H1 (cell line): ENCODE data around the gene EFEMP1. TPM values are rescaled to one million over a fixed set of nuclear protein-coding genes. Genes with fewer than 3 reads are reported as not detected.
A peak's percentile ranks its signal among the peaks of the same experiment; 100 is the strongest.

Experiments
- CTCF ChIA-PET: fragments of 300-600 bp; sonication (Branson Sonifier 250); formaldehyde crosslinking; loops from one replicate; lab custom pipeline; 2021; ENCODE audit not compliant: partially characterized antibody; lab: Charles Lee
- POLR2A ChIA-PET: fragments of 300-600 bp; sonication (Branson Sonifier 250); formaldehyde crosslinking; loops from one replicate; lab custom pipeline; 2021; ENCODE audit warnings: inconsistent platforms; ENCODE audit not compliant: partially characterized antibody; lab: Charles Lee
- DNase-seq, 2 experiments: peaks; one replicate each; pipeline versions ENCODE4 v3.0.0 to v3.0.0-alpha.2; 2010 to 2022; ENCODE audit warnings: low spot score in 2 of 2, low read depth in 1 of 2, mixed read lengths in 1 of 2
- FAIRE-seq: peaks from 2 replicates; lab custom pipeline; 2011; peaks lifted over from hg19 to GRCh38; lab: Jason Lieb, UNC
- H2AFZ ChIP-seq: 2 replicates; pipeline ENCODE4 v1.8.1; 2012; ENCODE audit warnings: low read length, inconsistent platforms
- H2AK5ac ChIP-seq: 2 replicates; pipeline ENCODE4 v1.6.1; 2013; ENCODE audit warnings: low read depth, low read length
- H2BK120ac ChIP-seq: replicated peaks from 2 replicates; pipeline ENCODE3; 2013; ENCODE audit warnings: low read depth, low read length, inconsistent platforms
- H2BK12ac ChIP-seq: 2 replicates; pipeline ENCODE4 v1.6.1; 2013; ENCODE audit warnings: low read depth, low read length
- H2BK15ac ChIP-seq: 2 replicates; pipeline ENCODE4 v1.6.1; 2013; ENCODE audit warnings: low read length
- H2BK20ac ChIP-seq: 2 replicates; pipeline ENCODE4 v1.6.1; 2013; ENCODE audit warnings: low read length
- H2BK5ac ChIP-seq: 2 replicates; pipeline ENCODE4 v1.6.1; 2013; ENCODE audit warnings: low read depth, low read length
- H3K14ac ChIP-seq: 2 replicates; pipeline ENCODE4 v1.6.1; 2013; ENCODE audit warnings: inconsistent platforms; ENCODE audit not compliant: insufficient read length
- H3K18ac ChIP-seq: 2 replicates; pipeline ENCODE4 v1.6.1; 2013; ENCODE audit warnings: low read length; ENCODE audit errors: extremely low read depth
- H3K23ac ChIP-seq: 2 replicates; pipeline ENCODE4 v1.6.1; 2013; ENCODE audit warnings: inconsistent platforms; ENCODE audit not compliant: insufficient read length
- H3K23me2 ChIP-seq: 2 replicates; pipeline ENCODE4 v1.6.1; 2013; ENCODE audit warnings: low read depth, low read length
- H3K27ac ChIP-seq: 2 replicates; pipeline ENCODE4 v1.6.1; 2011; ENCODE audit warnings: low read depth, low read length, inconsistent platforms
- H3K27me3 ChIP-seq, 4 experiments: replicated peaks in 1 of 4; 1 replicate in 1 of 4; 2 replicates in 3 of 4; pipeline versions ENCODE4 v1.6.1 to v1.8.1; 2011 to 2013; ENCODE audit warnings: low read length in 3 of 4, mild to moderate bottlenecking in 3 of 4, inconsistent platforms in 2 of 4, mixed read lengths in 2 of 4, moderate library complexity in 1 of 4; ENCODE audit not compliant: control insufficient read depth in 3 of 4, insufficient read depth in 3 of 4; ENCODE audit errors: extremely low read depth in 1 of 4
- H3K36me3 ChIP-seq, 4 experiments: 2 replicates each; pipeline versions ENCODE4 v1.6.1 to v1.8.1; 2011 to 2013; ENCODE audit warnings: mild to moderate bottlenecking in 4 of 4, low read length in 3 of 4, moderate library complexity in 2 of 4, control low read depth in 1 of 4, inconsistent platforms in 1 of 4; ENCODE audit not compliant: insufficient read depth in 4 of 4, control insufficient read depth in 2 of 4
- H3K4ac ChIP-seq: replicated peaks from 2 replicates; pipeline ENCODE3; 2013; ENCODE audit warnings: low read length, low read depth, mixed read lengths, inconsistent platforms; ENCODE audit not compliant: insufficient read length
- H3K4me1 ChIP-seq, 4 experiments: replicated peaks in 1 of 4; 1 replicate in 1 of 4; 2 replicates in 3 of 4; pipeline versions ENCODE4 v1.6.1 to v1.8.1; 2011 to 2013; ENCODE audit warnings: low read length in 3 of 4, inconsistent platforms in 2 of 4, mixed read lengths in 1 of 4; ENCODE audit not compliant: insufficient read depth in 4 of 4, control insufficient read depth in 3 of 4
- H3K4me2 ChIP-seq, 2 experiments: 2 replicates each; pipeline versions ENCODE4 v1.6.1 to v1.8.1; 2011 to 2013; ENCODE audit warnings: low read depth in 2 of 2, low read length in 2 of 2, control low read depth in 1 of 2, inconsistent platforms in 1 of 2, mild to moderate bottlenecking in 1 of 2; ENCODE audit not compliant: insufficient read depth in 1 of 2
- H3K4me3 ChIP-seq, 4 experiments: fragments of 200-600, 300-600 bp in 1 of 4; sonication (generic), shearing (Covaris generic), sonication (Bioruptor Twin) in 1 of 4; 2 replicates each; pipeline versions ENCODE4 v1.5.1 to v1.8.1; 2011 to 2016; ENCODE audit warnings: low read length in 4 of 4, low read depth in 3 of 4, control low read depth in 2 of 4, inconsistent platforms in 2 of 4, mild to moderate bottlenecking in 2 of 4, mixed read lengths in 1 of 4, moderate library complexity in 1 of 4; ENCODE audit not compliant: insufficient read depth in 2 of 4; ENCODE audit errors: extremely low read depth in 1 of 4
- H3K56ac ChIP-seq: replicated peaks from 2 replicates; pipeline ENCODE3; 2013; ENCODE audit warnings: low read depth, mild to moderate bottlenecking, mixed read lengths, low read length, inconsistent platforms; ENCODE audit not compliant: insufficient read length
- H3K79me1 ChIP-seq: 2 replicates; pipeline ENCODE4 v1.6.1; 2013; ENCODE audit warnings: low read depth, low read length, control low read depth
- H3K79me2 ChIP-seq, 2 experiments: 2 replicates each; pipeline versions ENCODE4 v1.6.1 to v1.8.1; 2012 to 2013; ENCODE audit warnings: low read length in 2 of 2, mild to moderate bottlenecking in 2 of 2, inconsistent platforms in 1 of 2; ENCODE audit not compliant: insufficient read depth in 2 of 2, control insufficient read depth in 1 of 2
- H3K9ac ChIP-seq, 4 experiments: replicated peaks in 1 of 4; 1 replicate in 1 of 4; 2 replicates in 3 of 4; pipeline versions ENCODE4 v1.6.1 to v1.8.1; 2011 to 2013; ENCODE audit warnings: low read depth in 3 of 4, low read length in 3 of 4, control low read depth in 2 of 4, mild to moderate bottlenecking in 2 of 4, moderate library complexity in 2 of 4, inconsistent platforms in 1 of 4; ENCODE audit errors: extremely low read depth in 1 of 4
- H3K9me3 ChIP-seq, 2 experiments: 2 replicates each; pipeline versions ENCODE4 v1.6.1 to v1.8.1; 2012 to 2013; ENCODE audit warnings: mild to moderate bottlenecking in 2 of 2, moderate library complexity in 2 of 2, control low read depth in 1 of 2, inconsistent platforms in 1 of 2, low read depth in 1 of 2, low read length in 1 of 2, mixed read lengths in 1 of 2; ENCODE audit not compliant: insufficient read depth in 2 of 2
- H4K20me1 ChIP-seq, 2 experiments: replicated peaks in 1 of 2; 2 replicates each; pipeline versions ENCODE3 to v1.8.1; 2011 to 2013; ENCODE audit warnings: inconsistent platforms in 2 of 2, low read length in 2 of 2, mild to moderate bottlenecking in 1 of 2; ENCODE audit not compliant: insufficient read depth in 2 of 2, control insufficient read depth in 1 of 2
- H4K5ac ChIP-seq: 2 replicates; pipeline ENCODE4 v1.6.1; 2013; ENCODE audit warnings: low read length, low read depth, mixed read lengths, inconsistent platforms; ENCODE audit not compliant: insufficient read length
- H4K8ac ChIP-seq: 2 replicates; pipeline ENCODE4 v1.8.0; 2013; ENCODE audit warnings: mild to moderate bottlenecking, moderate library complexity, low read length, inconsistent platforms; ENCODE audit not compliant: insufficient read depth; ENCODE audit errors: extremely low read depth
- H4K91ac ChIP-seq: replicated peaks from 2 replicates; pipeline ENCODE3; 2013; ENCODE audit warnings: low read length, mixed read lengths, inconsistent platforms; ENCODE audit not compliant: insufficient read length
- ASH2L ChIP-seq: fragments of 200-600, 300-600 bp; sonication (generic); IDR thresholded peaks from one replicate; pipeline ENCODE4 v1.7.1; 2017; ENCODE audit warnings: low read length
- ATF2 ChIP-seq: IDR thresholded peaks from 2 replicates; pipeline ENCODE4 v1.6.1; 2012; ENCODE audit warnings: low read length, inconsistent platforms
- CBX8 ChIP-seq: fragments of 300-800, 300-1000 bp; sonication (generic); IDR thresholded peaks from 2 replicates; pipeline ENCODE4 v1.7.1; 2016; ENCODE audit warnings: low read depth, low read length, borderline replicate concordance
- CHD1 ChIP-seq: IDR thresholded peaks from 2 replicates; pipeline ENCODE4 v1.6.1; 2012; ENCODE audit warnings: low read depth, low read length, improper control_type of control experiment
- GABPA ChIP-seq: IDR thresholded peaks from 2 replicates; pipeline ENCODE4 v1.6.1; 2011; ENCODE audit warnings: mild to moderate bottlenecking, low read length, moderate library complexity, borderline replicate concordance; ENCODE audit not compliant: insufficient read depth
- HDAC6 ChIP-seq: IDR thresholded peaks from one replicate; pipeline ENCODE4 v1.7.1; 2012; ENCODE audit warnings: low read depth, mild to moderate bottlenecking, inconsistent platforms, low read length, moderate library complexity
- JUND ChIP-seq: IDR thresholded peaks from 2 replicates; pipeline ENCODE4 v1.6.1; 2011; ENCODE audit warnings: mild to moderate bottlenecking, improper control_type of control experiment, low read length
- KDM5A ChIP-seq: fragments of 200-600 bp; IDR thresholded peaks from 2 replicates; pipeline ENCODE4 v1.7.1; 2012; ENCODE audit warnings: mild to moderate bottlenecking, low read length, inconsistent platforms, mixed read lengths
- RFX5 ChIP-seq: IDR thresholded peaks from 2 replicates; pipeline ENCODE4 v1.6.1; 2011; ENCODE audit warnings: low read depth, low read length, improper control_type of control experiment, borderline replicate concordance
- SIRT6 ChIP-seq: IDR thresholded peaks from one replicate; pipeline ENCODE4 v1.7.1; 2012; ENCODE audit warnings: low read length, inconsistent platforms
- TAF1 ChIP-seq: IDR thresholded peaks from 2 replicates; pipeline ENCODE4 v1.6.1; 2011; ENCODE audit warnings: mild to moderate bottlenecking, low read depth, low read length
- WGBS, 2 experiments: shearing (Covaris generic) in 1 of 2; methylation state at CpG; one replicate each; pipeline versions ENCODE4 v1.1.6 to v1.1.7; 2013 to 2015; ENCODE audit warnings: low lambda C conversion rate in 2 of 2, mixed read lengths in 2 of 2, inconsistent platforms in 1 of 2, low coverage in 1 of 2, missing lambda C conversion rate in 1 of 2; ENCODE audit not compliant: insufficient replicate concordance in 2 of 2, insufficient coverage in 1 of 2, insufficient read length in 1 of 2; ENCODE audit errors: extremely low coverage in 1 of 2, missing lambda C conversion rate in 1 of 2; 5-methylcytosine and 5-hydroxymethylcytosine counted together
- polyA plus RNA-seq, 7 experiments: library from polyadenylated mRNA; depleted of rRNA in 3 of 7; stranded (reverse) in 5 of 7; unstranded in 2 of 7; fragments of >200 nt in 5 of 7; fragments of 200-250 nt in 2 of 7; gene quantifications; 1 replicate in 5 of 7; 2 replicates in 1 of 7; 4 replicates in 1 of 7; pipeline versions ENCODE4 v1.2.1 to v1.2.3, GENCODE V29; 2011 to 2013; ENCODE audit warnings: missing spikeins in 2 of 7, mixed read lengths in 2 of 7
- total RNA-seq: library from RNA; stranded (reverse); fragmentation: NEBNext Ultra II Directional; extraction: Animal tissue kit (Norgen Biotek cat#: 25700); gene quantifications from 2 replicates; pipeline ENCODE4 v1.2.1, GENCODE V29; 2021
- TF ChIP-seq, protein P1 (sequence below): IDR thresholded peaks from 2 replicates; pipeline ENCODE4 v1.6.1; 2012; ENCODE audit warnings: inconsistent platforms

Gene EFEMP1
- total and polyA plus RNA-seq, 2 of the 8 experiments (the other 6 are each of a cell fraction or from before 2014, with no cell fraction given): 15.5 to 19.7 TPM

GRCh38 chr2:55824551-55825096 is 99.0 kb downstream of the EFEMP1 start:
- Histone ChIP-seq H3K9me3 (no peaks in the 10 kb centered on the region), H4K20me1 (no peaks in the 10 kb centered on the region), H2AFZ (no peak overlapping the region), H4K91ac (no peak overlapping the region), H3K27ac (no peak overlapping the region), H3K36me3 (no peaks in the 10 kb centered on the region), H2BK20ac (no peak overlapping the region), H3K23ac (no peak overlapping the region), H2BK15ac (no peak overlapping the region), H3K79me1 (no peaks in the 10 kb centered on the region), H3K18ac (no peak overlapping the region), H2AK5ac (no peak overlapping the region), H3K9ac (no peak overlapping the region), H3K79me2 (no peaks in the 10 kb centered on the region), H3K23me2 (no peaks in the 10 kb centered on the region), H4K8ac (no peak overlapping the region), H4K5ac (no peak overlapping the region), H3K4me3 (no peak overlapping the region), H2BK5ac (no peak overlapping the region), H2BK120ac (no peak overlapping the region), H3K14ac (no peak overlapping the region), H2BK12ac (0 out of 2 replicates have a peak overlapping the region, but pooled peaks have one; percentile 60), H3K4ac (no peak overlapping the region), H3K27me3 (no peaks in the 10 kb centered on the region), H3K4me2 (no peak overlapping the region), H3K4me1 (peaks cover 0 to 4% (median 0%) of the 10 kb centered on the region in 4 experiments; a peak in 1 of 7 replicates), H3K56ac (no peak overlapping the region)
- FAIRE-seq: no peak
- CTCF ChIA-PET: interaction anchor here (0.6 to 1.6 kb wide), 3 partner anchors 105 to 216 kb away, joined by 3 to 6 read pairs (median 3); no protein-coding TSS in a partner anchor
- no peak for DNase-seq
- POLR2A ChIA-PET: interaction anchor here (0.6 kb wide), 1 partner anchor 30 kb away, joined by 4 read pairs; no protein-coding TSS in a partner anchor
- WGBS, 2 experiments: 90% methylated on average over 14 of the region's 14 CpGs; no CpG with 5 or more reads in 1 of the 2 experiments
- no peak for TF ChIP-seq SIRT6
- TF ChIP-seq CHD1: no peak
- no peak for TF ChIP-seq TAF1
- no peak for TF ChIP-seq GABPA
- no peak for TF ChIP-seq RFX5
- no peak for TF ChIP-seq ASH2L
- TF ChIP-seq ATF2: no peak
- TF ChIP-seq, protein P1, sequence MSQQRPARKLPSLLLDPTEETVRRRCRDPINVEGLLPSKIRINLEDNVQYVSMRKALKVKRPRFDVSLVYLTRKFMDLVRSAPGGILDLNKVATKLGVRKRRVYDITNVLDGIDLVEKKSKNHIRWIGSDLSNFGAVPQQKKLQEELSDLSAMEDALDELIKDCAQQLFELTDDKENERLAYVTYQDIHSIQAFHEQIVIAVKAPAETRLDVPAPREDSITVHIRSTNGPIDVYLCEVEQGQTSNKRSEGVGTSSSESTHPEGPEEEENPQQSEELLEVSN: no peak
- no peak for TF ChIP-seq CBX8
- no peak for TF ChIP-seq KDM5A
- no peak for TF ChIP-seq HDAC6
- no peak for TF ChIP-seq JUND
